ENCODE data around the gene CFAP141.
A peak's percentile ranks its signal among the peaks of the same experiment; 100 is the strongest.

CFAP141 gene

DNA sequence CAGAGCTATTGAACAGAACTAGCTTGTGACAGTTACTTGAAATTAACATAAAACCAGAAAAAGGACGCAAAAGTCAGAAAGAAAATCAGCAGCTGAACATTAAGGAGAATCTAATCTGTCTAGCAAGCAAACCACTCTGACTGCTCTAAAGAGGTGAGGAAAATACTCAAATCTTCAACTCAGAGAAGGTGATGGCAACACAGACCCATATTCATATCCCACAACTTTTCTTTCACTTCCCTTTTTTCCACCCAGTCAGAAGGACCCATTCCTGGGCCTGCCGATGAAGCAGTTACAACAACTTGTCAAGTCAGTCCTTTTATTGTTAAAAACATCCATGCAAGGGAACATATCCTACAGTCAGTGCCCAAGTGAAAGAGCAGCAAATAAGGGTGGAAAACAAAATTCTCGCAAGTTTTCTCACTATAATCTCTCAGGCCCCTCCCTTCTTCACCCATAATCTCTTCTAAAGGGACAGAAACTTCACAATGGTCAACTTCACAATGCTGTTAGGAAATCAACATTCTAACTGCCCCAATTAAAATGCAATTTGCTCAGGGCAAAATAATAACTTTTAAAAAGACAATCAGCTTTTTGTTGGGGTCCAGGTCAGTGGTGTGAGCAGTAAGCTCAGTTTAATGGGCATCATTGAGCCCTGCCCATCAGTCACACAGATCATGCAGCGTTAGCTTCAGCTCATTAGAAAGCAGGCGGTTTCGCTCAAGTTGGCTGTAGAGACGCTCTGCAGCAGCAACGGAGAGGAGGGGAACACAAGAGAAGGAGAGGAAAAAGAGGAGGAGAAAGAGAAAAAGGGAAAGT is 47.6 kb downstream of the CFAP141 start:
- no peak for DNase-seq (ENCODE audit: low read depth)
- TF ChIP-seq, protein P1, sequence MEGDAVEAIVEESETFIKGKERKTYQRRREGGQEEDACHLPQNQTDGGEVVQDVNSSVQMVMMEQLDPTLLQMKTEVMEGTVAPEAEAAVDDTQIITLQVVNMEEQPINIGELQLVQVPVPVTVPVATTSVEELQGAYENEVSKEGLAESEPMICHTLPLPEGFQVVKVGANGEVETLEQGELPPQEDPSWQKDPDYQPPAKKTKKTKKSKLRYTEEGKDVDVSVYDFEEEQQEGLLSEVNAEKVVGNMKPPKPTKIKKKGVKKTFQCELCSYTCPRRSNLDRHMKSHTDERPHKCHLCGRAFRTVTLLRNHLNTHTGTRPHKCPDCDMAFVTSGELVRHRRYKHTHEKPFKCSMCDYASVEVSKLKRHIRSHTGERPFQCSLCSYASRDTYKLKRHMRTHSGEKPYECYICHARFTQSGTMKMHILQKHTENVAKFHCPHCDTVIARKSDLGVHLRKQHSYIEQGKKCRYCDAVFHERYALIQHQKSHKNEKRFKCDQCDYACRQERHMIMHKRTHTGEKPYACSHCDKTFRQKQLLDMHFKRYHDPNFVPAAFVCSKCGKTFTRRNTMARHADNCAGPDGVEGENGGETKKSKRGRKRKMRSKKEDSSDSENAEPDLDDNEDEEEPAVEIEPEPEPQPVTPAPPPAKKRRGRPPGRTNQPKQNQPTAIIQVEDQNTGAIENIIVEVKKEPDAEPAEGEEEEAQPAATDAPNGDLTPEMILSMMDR (IDR thresholded peaks at IDR 0.05; ENCODE audit: control insufficient read depth, extremely low read depth, insufficient read depth), result no peak

DNA sequence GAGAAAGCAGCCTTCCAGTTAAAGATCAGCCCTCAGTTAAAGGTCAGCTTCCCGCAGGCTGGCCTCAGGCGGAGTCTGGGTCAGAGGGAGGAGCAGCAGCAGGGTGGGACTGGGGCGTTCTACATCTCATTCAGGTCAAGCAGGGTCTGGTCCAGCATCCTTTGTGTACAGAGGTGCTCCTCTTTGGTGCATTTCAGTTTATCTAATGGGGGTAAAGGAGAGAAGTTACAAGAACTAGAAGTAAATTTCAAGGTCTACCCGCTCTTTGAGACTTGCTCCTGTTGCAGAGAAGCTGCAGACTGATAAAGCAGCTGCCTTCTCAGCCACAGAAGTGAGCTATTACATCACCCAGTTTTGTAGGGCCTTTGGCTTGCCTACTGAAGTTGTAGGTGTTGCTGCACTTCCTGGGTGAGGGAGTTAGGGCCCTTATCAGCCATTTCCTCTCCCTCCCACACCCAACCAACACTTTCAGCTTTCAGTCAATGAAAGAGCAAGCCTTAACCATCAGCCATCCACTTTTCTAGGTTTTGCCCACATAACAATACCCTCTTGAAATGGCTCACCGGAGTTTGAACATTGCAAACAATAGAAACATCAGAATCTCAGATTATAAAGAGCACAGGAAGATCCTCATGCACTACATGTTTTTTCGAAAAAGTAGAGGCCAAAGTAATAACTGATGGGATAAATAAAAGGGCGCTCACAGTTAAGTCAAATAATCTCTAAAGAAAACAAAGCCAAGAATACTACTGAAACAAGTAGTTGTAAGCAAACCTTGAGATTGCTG is 48.4 kb downstream of the CFAP141 start:
- TF ChIP-seq, protein P1 (IDR thresholded peaks at IDR 0.05; ENCODE audit: control insufficient read depth, extremely low read depth, insufficient read depth), result no peak
- no peak for DNase-seq (ENCODE audit: low read depth)
- no peak overlapping the region for H3K4me3 ChIP-seq (ENCODE audit: low read depth, low read length)

More for the DNA sequence above, 47.6 kb downstream of the CFAP141 start:
- no peak overlapping the region for H3K4me3 ChIP-seq (ENCODE audit: low read depth, low read length)

DNA sequence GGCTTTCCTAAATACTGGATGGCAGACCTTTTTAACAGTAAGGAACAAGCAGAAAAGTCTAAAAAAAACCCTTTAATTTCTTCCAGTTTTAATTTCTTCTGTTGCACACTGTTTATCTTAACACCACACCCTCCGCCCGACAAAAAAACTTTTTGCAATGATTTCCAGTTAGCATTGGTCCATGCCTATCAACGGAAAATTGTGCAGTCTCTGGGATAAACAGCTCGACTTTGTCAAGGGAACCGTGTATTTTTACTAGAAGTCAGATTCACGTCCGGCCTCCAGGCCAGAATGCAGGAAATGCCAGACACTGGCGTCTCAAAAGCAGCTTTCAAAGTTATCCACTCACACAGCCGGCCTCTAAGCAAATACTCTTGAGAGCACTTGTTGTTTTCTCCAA is 50.9 kb downstream of the CFAP141 start:
- peak; percentile 68 for DNase-seq (ENCODE audit: low read depth)
- TF ChIP-seq, protein P1 (IDR thresholded peaks at IDR 0.05; ENCODE audit: control insufficient read depth, extremely low read depth, insufficient read depth), result no peak
- no peak overlapping the region for H3K4me3 ChIP-seq (ENCODE audit: low read depth, low read length)

DNA sequence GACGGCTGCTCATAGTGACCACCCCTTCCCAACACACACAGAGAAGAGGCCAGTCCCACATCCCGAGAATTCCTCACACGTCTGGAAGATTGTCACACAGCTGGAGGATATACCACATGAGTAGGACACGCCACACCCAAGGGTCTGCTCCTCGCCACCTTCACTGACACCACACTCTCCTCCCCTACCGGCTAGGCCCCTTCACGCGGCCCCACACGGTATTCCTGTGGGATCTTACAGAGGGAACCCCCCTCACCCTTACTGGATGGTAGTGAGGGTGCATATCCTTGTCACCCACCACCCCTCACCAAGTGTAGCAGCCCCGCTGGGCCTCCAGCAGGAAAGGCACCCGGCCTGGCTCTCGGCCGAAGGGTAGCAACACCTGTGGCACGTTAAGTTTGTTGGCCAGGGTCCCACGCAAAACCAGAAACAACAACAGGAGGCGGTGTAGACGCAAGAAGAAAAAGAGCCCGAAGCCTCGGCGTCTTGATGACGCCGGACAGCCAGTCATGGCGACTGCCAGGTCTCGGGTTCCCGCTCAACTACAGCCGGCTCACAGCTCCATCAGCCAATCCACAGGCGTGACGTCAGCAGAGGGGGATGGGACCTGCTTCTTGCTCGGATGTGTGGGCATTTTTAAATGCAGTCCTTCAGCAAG is 51.5 kb downstream of the CFAP141 start, which contains the start of gene NUP210L:
Gene NUP210L, minus strand, starts transcription at position 540 of the 658 bp plus-strand sequence.
- H3K4me3 ChIP-seq (ENCODE audit: low read depth, low read length), result no peak within 1 kb of the TSS
- TF ChIP-seq, protein P1 (IDR thresholded peaks at IDR 0.05; ENCODE audit: control insufficient read depth, extremely low read depth, insufficient read depth), result no peak
- DNase-seq (ENCODE audit: low read depth), result no peak

DNA sequence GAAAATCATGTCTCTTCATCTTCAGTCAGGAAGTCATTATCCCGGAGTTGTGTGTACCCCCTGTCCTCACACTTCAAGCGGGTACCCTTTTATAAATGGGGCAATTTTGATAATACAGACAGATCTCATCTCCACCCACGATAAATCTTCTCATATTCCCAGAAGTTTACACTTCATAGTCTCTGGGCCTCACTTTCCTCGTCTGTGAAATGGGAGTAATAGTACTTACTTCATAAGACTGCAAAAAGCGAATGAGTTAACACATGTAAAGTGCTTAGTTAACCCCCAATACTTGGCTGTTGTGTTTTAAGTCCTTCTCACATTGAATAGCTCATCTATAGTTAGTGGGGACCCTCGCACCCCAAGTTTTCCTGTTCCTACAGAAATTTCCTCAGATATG is 52.1 kb downstream of the CFAP141 start:
- no peak overlapping the region for H3K4me3 ChIP-seq (ENCODE audit: low read depth, low read length)
- TF ChIP-seq, protein P1 (IDR thresholded peaks at IDR 0.05; ENCODE audit: control insufficient read depth, extremely low read depth, insufficient read depth), result no peak
- no peak for DNase-seq (ENCODE audit: low read depth)

DNA sequence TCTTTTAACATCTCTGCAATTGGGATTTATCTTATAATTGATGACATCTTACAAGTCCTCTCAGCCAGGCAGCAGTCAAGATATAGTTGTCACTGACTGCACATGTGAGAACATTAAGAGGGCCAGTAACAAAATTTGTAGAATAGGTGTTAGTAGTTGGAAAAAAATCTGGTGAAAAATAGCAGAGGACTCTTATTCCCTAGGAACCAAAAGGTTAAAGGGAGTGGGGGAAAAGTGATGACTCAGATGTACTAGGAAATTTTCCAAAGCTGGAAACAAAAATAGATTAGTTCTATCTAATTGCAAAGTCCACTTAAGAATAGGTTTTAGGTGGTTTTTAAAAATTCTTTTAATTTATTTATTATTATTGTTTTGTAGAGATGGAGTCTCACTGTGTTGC is 54.8 kb downstream of the CFAP141 start:
- no peak for DNase-seq (ENCODE audit: low read depth)
- H3K4me3 ChIP-seq (ENCODE audit: low read depth, low read length), result no peak overlapping the region
- TF ChIP-seq, protein P1 (IDR thresholded peaks at IDR 0.05; ENCODE audit: control insufficient read depth, extremely low read depth, insufficient read depth), result no peak
